GM23338 (cell line): ENCODE data around the gene ZFP90. TPM values are rescaled to one million over a fixed set of nuclear protein-coding genes. Genes with fewer than 3 reads are reported as not detected.

Source experiments
- ATAC-seq: fragments of 200-7000 bp; cut with Tn5 transposase; 3 replicates; pipeline ENCODE4 v1.9.1; 2020
- DNase-seq: peaks from one replicate; pipeline ENCODE4 v3.0.0-alpha.2; 2015; ENCODE audit warnings: low spot score
- H2AFZ ChIP-seq: fragments of 200-600 bp; sonication (generic); 2 replicates; pipeline ENCODE4 v1.8.0; 2016; ENCODE audit warnings: antibody characterized with exemption, mild to moderate bottlenecking, moderate library complexity
- H3F3A ChIP-seq: fragments of 200-600 bp; sonication (generic); replicated peaks from 2 replicates; pipeline ENCODE4 v1.8.0; 2017; ENCODE audit warnings: antibody characterized with exemption, mixed run types, low read depth
- H3K27ac ChIP-seq: fragments of 200-600 bp; sonication (generic); 2 replicates; pipeline ENCODE4 v1.6.1; 2016; ENCODE audit warnings: low read depth
- H3K27me3 ChIP-seq: fragments of 200-600 bp; sonication (generic); 2 replicates; pipeline ENCODE4 v1.8.0; 2016; ENCODE audit warnings: mild to moderate bottlenecking, mixed run types, moderate library complexity; ENCODE audit not compliant: insufficient read depth
- H3K36me3 ChIP-seq: fragments of 200-600 bp; sonication (generic); 2 replicates; pipeline ENCODE4 v1.8.0; 2016; ENCODE audit warnings: mild to moderate bottlenecking; ENCODE audit not compliant: insufficient read depth
- H3K4me1 ChIP-seq: fragments of 200-600 bp; sonication (generic); 2 replicates; pipeline ENCODE4 v1.8.0; 2016; ENCODE audit warnings: mild to moderate bottlenecking, moderate library complexity; ENCODE audit not compliant: insufficient read depth
- H3K4me2 ChIP-seq: fragments of 200-600 bp; sonication (generic); 2 replicates; pipeline ENCODE4 v1.7.1; 2017; ENCODE audit warnings: mixed run types
- H3K4me3 ChIP-seq: fragments of 200-600 bp; sonication (generic); 2 replicates; pipeline ENCODE4 v1.6.1; 2016; ENCODE audit warnings: mixed run types
- H3K79me2 ChIP-seq: fragments of 200-600 bp; sonication (generic); replicated peaks from 2 replicates; pipeline ENCODE4 v1.8.0; 2017; ENCODE audit warnings: mild to moderate bottlenecking; ENCODE audit not compliant: insufficient read depth
- H3K9me2 ChIP-seq: fragments of 200-600 bp; sonication (generic); 2 replicates; pipeline ENCODE4 v1.8.0; 2017; ENCODE audit not compliant: insufficient read depth
- H4K20me1 ChIP-seq: fragments of 200-600 bp; sonication (generic); replicated peaks from 2 replicates; pipeline ENCODE4 v1.8.0; 2017; ENCODE audit warnings: mild to moderate bottlenecking; ENCODE audit not compliant: insufficient read depth
- H3K27ac Mint-ChIP-seq: 2 replicates; pipeline ENCODE4 v1.8.0; 2020; ENCODE audit warnings: inconsistent platforms, mild to moderate bottlenecking, moderate library complexity, mixed read lengths
- H3K27me3 Mint-ChIP-seq: 3 replicates; pipeline ENCODE4 v1.8.0; 2022; ENCODE audit warnings: low read depth, mild to moderate bottlenecking, moderate library complexity, mixed read lengths, inconsistent platforms; ENCODE audit not compliant: insufficient read depth, poor library complexity
- H3K36me3 Mint-ChIP-seq: 3 replicates; pipeline ENCODE4 v1.8.0; 2021; ENCODE audit warnings: low read depth, mild to moderate bottlenecking, inconsistent platforms, moderate library complexity, mixed read lengths
- H3K4me1 Mint-ChIP-seq: 3 replicates; pipeline ENCODE4 v1.8.0; 2020; ENCODE audit warnings: mild to moderate bottlenecking, inconsistent platforms, mixed read lengths
- H3K4me3 Mint-ChIP-seq: 3 replicates; pipeline ENCODE4 v1.8.0; 2021; ENCODE audit warnings: moderate library complexity, mild to moderate bottlenecking, inconsistent platforms, mixed read lengths
- H3K9me3 Mint-ChIP-seq: 3 replicates; pipeline ENCODE4 v1.8.0; 2020; ENCODE audit warnings: moderate library complexity, mild to moderate bottlenecking, inconsistent platforms, mixed read lengths
- CREB1 ChIP-seq: fragments of 250-450 bp; sonication (Bioruptor Pico); IDR thresholded peaks from 2 replicates; pipeline ENCODE4 v1.5.0; 2020; ENCODE audit warnings: low read depth, mild to moderate bottlenecking, moderate library complexity
- EZH2 ChIP-seq: fragments of 200-600 bp; sonication (generic); IDR thresholded peaks from one replicate; pipeline ENCODE4 v1.8.0; 2017; ENCODE audit warnings: antibody characterized with exemption, mild to moderate bottlenecking, low read depth; ENCODE audit not compliant: unreplicated experiment
- EZH2phosphoT487 ChIP-seq: fragments of 200-600 bp; sonication (generic); IDR thresholded peaks from one replicate; pipeline ENCODE4 v1.8.1; 2018; ENCODE audit warnings: antibody characterized with exemption; ENCODE audit not compliant: unreplicated experiment
- JUNB ChIP-seq: IDR thresholded peaks from one replicate; pipeline ENCODE4 v1.6.1; 2016; ENCODE audit warnings: antibody characterized with exemption; ENCODE audit not compliant: unreplicated experiment
- NANOG ChIP-seq: IDR thresholded peaks from 2 replicates; pipeline ENCODE4 v1.6.1; 2016; ENCODE audit warnings: antibody characterized with exemption, borderline replicate concordance
- POLR2AphosphoS5 ChIP-seq: IDR thresholded peaks from 2 replicates; pipeline ENCODE4 v1.6.1; 2016; ENCODE audit warnings: antibody characterized with exemption, low read depth
- STAT1 ChIP-seq: IDR thresholded peaks from one replicate; pipeline ENCODE4 v1.6.1; 2016; ENCODE audit warnings: antibody characterized with exemption; ENCODE audit not compliant: unreplicated experiment
- ZNF114 ChIP-seq: fragments of 250-450 bp; sonication (Bioruptor Pico); IDR thresholded peaks from 2 replicates; pipeline ENCODE4 v1.5.0; 2020; ENCODE audit warnings: mild to moderate bottlenecking, moderate library complexity
- ZNF331 ChIP-seq: fragments of 250-450 bp; sonication (Bioruptor Pico); IDR thresholded peaks from 2 replicates; pipeline ENCODE4 v1.5.0; 2020; ENCODE audit warnings: low read depth, mild to moderate bottlenecking, moderate library complexity
- polyA plus RNA-seq: library from polyadenylated mRNA; unstranded; fragments of >200 nt; fragmentation: Nextera tagmentation; extraction: Ambion mirVana; gene quantifications from 2 replicates; pipeline ENCODE4 v1.2.1, GENCODE V29; 2016
- total RNA-seq: library from RNA; depleted of rRNA; stranded (reverse); fragments of >200 nt; shearing (Covaris generic); gene quantifications from 2 replicates; pipeline ENCODE4 v1.2.3, GENCODE V29; 2014
- TF ChIP-seq, protein P1 (sequence below): IDR thresholded peaks from one replicate; pipeline ENCODE4 v1.6.1; 2018; ENCODE audit warnings: antibody characterized with exemption; ENCODE audit not compliant: unreplicated experiment
- TF ChIP-seq, protein P2 (sequence below): IDR thresholded peaks from 2 replicates; pipeline ENCODE4 v1.6.1; 2016; ENCODE audit warnings: antibody characterized with exemption
- TF ChIP-seq, protein P3 (sequence below): fragments of 250-450 bp; sonication (Bioruptor Pico); IDR thresholded peaks from 2 replicates; pipeline ENCODE4 v1.5.0; 2020; ENCODE audit warnings: mild to moderate bottlenecking, moderate library complexity
- TF ChIP-seq, protein P4 (sequence below), 2 experiments: fragments of 200-600 bp in 1 of 2; sonication (generic) in 1 of 2; conservative IDR thresholded peaks; 2 replicates each; pipeline versions ENCODE4 v1.5.1 to v1.6.1; 2016 to 2017; ENCODE audit warnings: antibody characterized with exemption in 2 of 2, low read depth in 2 of 2, mild to moderate bottlenecking in 2 of 2, moderate library complexity in 1 of 2

Gene ZFP90
- total and polyA plus RNA-seq, 2 experiments from 2014 or later, result 12.8 to 14.6 TPM

DNA sequence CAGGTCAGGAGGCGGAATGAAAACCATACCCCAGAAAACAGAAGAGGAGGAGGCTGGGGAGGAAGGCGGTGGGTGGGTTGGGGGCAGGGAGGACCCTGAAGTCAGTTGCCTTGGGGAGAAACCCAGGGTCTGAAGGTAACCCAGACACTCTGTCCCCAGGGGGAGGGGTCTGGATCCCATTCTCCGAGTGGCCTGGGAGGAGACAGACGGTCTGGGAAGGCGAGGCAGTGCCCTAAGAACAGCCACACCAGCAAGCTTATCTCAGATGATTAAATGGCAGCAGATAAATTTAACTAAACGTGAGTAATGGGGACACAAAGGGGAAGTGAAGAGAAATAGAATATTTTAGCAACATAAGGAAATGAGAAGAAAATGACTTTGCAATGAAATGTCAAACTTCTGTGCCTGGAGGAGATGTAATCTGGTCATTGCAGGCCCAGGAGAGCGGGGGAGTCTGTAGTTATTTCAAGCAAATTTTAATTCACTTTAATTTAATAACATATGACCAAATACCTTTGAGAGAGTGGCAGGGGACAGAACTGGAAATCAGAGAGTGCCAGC is 21.4 kb upstream of the ZFP90 start:
- H3K79me2 ChIP-seq, result no peaks in the 10 kb centered on the region
- 0 out of 2 replicates have a peak, but pooled peaks cover 2% of the 10 kb centered on the region for H3F3A ChIP-seq
- no peaks in the 10 kb centered on the region for H3K9me3 Mint-ChIP-seq
- peaks cover 6% of the 10 kb centered on the region; the same call in 1 of the 2 replicates for H3K27me3 ChIP-seq
- no peaks in the 10 kb centered on the region for H3K36me3 Mint-ChIP-seq
- peaks cover 3% of the 10 kb centered on the region; the same call in 2 of the 3 replicates for H3K4me1 Mint-ChIP-seq
- peak overlapping the region; percentile 43; the same call in 1 of the 2 replicates for H2AFZ ChIP-seq
- H3K4me3 ChIP-seq, result no peak overlapping the region
- H3K27ac Mint-ChIP-seq, result no peak overlapping the region
- H3K36me3 ChIP-seq, result no peaks in the 10 kb centered on the region
- H3K4me3 Mint-ChIP-seq, result no peak overlapping the region
- no peaks in the 10 kb centered on the region for H3K9me2 ChIP-seq
- peaks cover 8% of the 10 kb centered on the region for H3K27me3 Mint-ChIP-seq
- H3K4me2 ChIP-seq, result no peak overlapping the region
- ATAC-seq (no peak), DNase-seq (no peak)
- H3K27ac ChIP-seq, result no peak overlapping the region
- H4K20me1 ChIP-seq, result no peaks in the 10 kb centered on the region
- TF ChIP-seq JUNB (no peak), EZH2 (no peak), ZNF331 (CRISPR knock-in tag) (no peak), ZNF114 (no peak), POLR2AphosphoS5 (no peak), CREB1 (CRISPR knock-in tag) (no peak), EZH2phosphoT487 (no peak), STAT1 (no peak), NANOG (no peak)
- TF ChIP-seq, protein P1, sequence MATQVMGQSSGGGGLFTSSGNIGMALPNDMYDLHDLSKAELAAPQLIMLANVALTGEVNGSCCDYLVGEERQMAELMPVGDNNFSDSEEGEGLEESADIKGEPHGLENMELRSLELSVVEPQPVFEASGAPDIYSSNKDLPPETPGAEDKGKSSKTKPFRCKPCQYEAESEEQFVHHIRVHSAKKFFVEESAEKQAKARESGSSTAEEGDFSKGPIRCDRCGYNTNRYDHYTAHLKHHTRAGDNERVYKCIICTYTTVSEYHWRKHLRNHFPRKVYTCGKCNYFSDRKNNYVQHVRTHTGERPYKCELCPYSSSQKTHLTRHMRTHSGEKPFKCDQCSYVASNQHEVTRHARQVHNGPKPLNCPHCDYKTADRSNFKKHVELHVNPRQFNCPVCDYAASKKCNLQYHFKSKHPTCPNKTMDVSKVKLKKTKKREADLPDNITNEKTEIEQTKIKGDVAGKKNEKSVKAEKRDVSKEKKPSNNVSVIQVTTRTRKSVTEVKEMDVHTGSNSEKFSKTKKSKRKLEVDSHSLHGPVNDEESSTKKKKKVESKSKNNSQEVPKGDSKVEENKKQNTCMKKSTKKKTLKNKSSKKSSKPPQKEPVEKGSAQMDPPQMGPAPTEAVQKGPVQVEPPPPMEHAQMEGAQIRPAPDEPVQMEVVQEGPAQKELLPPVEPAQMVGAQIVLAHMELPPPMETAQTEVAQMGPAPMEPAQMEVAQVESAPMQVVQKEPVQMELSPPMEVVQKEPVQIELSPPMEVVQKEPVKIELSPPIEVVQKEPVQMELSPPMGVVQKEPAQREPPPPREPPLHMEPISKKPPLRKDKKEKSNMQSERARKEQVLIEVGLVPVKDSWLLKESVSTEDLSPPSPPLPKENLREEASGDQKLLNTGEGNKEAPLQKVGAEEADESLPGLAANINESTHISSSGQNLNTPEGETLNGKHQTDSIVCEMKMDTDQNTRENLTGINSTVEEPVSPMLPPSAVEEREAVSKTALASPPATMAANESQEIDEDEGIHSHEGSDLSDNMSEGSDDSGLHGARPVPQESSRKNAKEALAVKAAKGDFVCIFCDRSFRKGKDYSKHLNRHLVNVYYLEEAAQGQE, result no peak
- TF ChIP-seq, protein P2, sequence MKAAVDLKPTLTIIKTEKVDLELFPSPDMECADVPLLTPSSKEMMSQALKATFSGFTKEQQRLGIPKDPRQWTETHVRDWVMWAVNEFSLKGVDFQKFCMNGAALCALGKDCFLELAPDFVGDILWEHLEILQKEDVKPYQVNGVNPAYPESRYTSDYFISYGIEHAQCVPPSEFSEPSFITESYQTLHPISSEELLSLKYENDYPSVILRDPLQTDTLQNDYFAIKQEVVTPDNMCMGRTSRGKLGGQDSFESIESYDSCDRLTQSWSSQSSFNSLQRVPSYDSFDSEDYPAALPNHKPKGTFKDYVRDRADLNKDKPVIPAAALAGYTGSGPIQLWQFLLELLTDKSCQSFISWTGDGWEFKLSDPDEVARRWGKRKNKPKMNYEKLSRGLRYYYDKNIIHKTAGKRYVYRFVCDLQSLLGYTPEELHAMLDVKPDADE, result no peak
- TF ChIP-seq, protein P3, sequence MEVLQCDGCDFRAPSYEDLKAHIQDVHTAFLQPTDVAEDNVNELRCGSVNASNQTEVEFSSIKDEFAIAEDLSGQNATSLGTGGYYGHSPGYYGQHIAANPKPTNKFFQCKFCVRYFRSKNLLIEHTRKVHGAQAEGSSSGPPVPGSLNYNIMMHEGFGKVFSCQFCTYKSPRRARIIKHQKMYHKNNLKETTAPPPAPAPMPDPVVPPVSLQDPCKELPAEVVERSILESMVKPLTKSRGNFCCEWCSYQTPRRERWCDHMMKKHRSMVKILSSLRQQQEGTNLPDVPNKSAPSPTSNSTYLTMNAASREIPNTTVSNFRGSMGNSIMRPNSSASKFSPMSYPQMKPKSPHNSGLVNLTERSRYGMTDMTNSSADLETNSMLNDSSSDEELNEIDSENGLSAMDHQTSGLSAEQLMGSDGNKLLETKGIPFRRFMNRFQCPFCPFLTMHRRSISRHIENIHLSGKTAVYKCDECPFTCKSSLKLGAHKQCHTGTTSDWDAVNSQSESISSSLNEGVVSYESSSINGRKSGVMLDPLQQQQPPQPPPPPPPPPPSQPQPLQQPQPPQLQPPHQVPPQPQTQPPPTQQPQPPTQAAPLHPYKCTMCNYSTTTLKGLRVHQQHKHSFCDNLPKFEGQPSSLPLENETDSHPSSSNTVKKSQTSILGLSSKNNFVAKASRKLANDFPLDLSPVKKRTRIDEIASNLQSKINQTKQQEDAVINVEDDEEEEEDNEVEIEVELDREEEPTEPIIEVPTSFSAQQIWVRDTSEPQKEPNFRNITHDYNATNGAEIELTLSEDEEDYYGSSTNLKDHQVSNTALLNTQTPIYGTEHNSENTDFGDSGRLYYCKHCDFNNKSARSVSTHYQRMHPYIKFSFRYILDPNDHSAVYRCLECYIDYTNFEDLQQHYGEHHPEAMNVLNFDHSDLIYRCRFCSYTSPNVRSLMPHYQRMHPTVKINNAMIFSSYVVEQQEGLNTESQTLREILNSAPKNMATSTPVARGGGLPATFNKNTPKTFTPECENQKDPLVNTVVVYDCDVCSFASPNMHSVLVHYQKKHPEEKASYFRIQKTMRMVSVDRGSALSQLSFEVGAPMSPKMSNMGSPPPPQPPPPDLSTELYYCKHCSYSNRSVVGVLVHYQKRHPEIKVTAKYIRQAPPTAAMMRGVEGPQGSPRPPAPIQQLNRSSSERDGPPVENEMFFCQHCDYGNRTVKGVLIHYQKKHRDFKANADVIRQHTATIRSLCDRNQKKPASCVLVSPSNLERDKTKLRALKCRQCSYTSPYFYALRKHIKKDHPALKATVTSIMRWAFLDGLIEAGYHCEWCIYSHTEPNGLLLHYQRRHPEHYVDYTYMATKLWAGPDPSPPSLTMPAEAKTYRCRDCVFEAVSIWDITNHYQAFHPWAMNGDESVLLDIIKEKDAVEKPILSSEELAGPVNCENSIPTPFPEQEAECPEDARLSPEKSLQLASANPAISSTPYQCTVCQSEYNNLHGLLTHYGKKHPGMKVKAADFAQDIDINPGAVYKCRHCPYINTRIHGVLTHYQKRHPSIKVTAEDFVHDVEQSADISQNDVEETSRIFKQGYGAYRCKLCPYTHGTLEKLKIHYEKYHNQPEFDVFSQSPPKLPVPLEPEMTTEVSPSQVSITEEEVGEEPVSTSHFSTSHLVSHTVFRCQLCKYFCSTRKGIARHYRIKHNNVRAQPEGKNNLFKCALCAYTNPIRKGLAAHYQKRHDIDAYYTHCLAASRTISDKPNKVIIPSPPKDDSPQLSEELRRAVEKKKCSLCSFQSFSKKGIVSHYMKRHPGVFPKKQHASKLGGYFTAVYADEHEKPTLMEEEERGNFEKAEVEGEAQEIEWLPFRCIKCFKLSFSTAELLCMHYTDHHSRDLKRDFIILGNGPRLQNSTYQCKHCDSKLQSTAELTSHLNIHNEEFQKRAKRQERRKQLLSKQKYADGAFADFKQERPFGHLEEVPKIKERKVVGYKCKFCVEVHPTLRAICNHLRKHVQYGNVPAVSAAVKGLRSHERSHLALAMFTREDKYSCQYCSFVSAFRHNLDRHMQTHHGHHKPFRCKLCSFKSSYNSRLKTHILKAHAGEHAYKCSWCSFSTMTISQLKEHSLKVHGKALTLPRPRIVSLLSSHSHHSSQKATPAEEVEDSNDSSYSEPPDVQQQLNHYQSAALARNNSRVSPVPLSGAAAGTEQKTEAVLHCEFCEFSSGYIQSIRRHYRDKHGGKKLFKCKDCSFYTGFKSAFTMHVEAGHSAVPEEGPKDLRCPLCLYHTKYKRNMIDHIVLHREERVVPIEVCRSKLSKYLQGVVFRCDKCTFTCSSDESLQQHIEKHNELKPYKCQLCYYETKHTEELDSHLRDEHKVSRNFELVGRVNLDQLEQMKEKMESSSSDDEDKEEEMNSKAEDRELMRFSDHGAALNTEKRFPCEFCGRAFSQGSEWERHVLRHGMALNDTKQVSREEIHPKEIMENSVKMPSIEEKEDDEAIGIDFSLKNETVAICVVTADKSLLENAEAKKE (CRISPR knock-in tag), result no peak
- TF ChIP-seq, protein P4, sequence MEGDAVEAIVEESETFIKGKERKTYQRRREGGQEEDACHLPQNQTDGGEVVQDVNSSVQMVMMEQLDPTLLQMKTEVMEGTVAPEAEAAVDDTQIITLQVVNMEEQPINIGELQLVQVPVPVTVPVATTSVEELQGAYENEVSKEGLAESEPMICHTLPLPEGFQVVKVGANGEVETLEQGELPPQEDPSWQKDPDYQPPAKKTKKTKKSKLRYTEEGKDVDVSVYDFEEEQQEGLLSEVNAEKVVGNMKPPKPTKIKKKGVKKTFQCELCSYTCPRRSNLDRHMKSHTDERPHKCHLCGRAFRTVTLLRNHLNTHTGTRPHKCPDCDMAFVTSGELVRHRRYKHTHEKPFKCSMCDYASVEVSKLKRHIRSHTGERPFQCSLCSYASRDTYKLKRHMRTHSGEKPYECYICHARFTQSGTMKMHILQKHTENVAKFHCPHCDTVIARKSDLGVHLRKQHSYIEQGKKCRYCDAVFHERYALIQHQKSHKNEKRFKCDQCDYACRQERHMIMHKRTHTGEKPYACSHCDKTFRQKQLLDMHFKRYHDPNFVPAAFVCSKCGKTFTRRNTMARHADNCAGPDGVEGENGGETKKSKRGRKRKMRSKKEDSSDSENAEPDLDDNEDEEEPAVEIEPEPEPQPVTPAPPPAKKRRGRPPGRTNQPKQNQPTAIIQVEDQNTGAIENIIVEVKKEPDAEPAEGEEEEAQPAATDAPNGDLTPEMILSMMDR (conservative IDR thresholded peaks at IDR 0.05; ENCODE audit: low read depth in 2 of 2), result no peak
- H3K4me1 ChIP-seq, result no peaks in the 10 kb centered on the region
